Measurements from ENCODE around the gene HDC.

HDC gene

DNA sequence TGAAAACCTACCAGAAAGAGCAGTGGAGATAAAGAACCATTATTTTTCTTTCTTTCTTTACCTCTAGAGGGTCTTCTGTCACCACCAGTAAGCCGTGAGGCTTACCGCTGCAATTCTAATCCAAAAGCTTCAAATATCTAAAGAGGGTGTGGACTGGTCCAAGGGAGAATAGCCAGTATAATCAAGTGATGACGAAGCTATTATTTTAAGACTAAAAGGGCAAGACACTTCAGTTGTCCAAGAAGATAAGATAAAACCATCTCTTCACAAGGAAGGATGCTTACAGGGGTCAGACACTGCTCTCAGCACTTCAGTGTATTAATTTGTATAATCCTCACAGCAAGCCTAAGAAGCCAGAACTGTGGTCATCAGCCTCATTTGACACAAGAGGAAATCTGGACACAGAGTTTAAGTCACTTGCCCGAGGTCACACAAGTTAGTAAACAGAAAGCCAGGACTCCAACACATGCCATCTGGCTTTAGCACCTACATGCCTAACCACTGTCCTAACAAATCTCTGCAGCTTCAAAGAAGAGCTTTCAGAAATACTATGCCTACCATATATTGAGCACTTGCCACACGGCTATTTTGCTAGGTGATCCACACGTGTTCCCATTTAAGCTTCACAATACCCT, 14.6 kb downstream of the HDC start:
- no peak for TF ChIP-seq SUZ12 (IDR thresholded peaks at IDR 0.05)
- no peak for TF ChIP-seq NFRKB (IDR thresholded peaks at IDR 0.05)
- CTCF ChIA-PET, result no interaction called here
- POLR2A ChIA-PET, result no interaction called here
- DNase-seq (ENCODE audit: extremely low spot score), result no peak

DNA sequence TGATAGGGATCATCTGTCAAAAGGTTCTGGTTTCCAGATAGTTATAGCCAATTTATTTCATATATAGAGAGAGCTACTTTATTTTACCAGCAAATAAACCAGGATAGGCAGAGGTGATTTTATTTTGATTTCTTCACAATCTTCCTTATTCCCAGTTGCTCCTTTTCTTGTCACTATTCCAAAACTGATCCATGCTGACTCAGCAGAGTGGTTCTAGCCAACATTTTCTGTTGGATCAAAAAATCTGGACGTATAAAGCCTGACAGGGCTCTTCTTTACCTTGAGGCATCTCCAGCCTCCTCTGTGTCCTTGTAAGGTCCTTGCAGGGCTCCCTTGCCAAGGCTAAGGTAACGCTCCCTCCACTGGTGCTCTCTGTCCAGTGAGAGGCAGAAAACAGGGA, 15.8 kb downstream of the HDC start:
- no peak for DNase-seq (ENCODE audit: extremely low spot score)
- POLR2A ChIA-PET, result no interaction called here
- TF ChIP-seq LEF1 (IDR thresholded peaks at IDR 0.05; ENCODE audit: borderline replicate concordance) (no peak), ELF4 (IDR thresholded peaks at IDR 0.05) (no peak), FOXK2 (IDR thresholded peaks at IDR 0.05) (no peak)
- CTCF ChIA-PET, result no interaction called here

DNA sequence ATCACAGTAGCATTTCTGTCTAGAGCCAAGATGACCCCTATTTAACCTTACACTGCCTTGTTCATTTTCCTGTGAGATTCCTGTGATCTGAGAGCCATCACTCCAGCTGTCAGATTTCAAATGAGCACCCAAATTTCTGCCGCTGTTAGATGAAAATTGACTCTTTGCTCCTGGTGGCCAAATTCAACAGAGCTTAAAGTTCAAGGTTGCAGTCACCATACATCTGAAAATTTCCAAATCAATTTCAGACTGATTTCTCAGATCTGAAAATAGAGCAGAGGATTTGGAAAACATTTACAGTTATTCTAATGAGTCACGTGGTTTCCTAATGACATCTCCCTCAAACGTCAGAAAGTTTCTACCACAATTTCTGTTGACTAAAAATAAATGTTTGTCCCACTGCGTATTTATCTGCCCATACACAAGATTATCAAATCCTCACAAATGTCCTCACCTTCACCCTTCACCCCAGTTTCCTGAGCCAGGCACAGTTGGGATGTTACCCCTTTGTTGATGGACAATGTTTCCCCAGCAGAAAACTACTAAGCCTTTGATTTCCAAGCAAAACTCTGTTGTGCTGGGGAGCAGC, 16.4 kb downstream of the HDC start:
- ChIA-PET POLR2A (no interaction called here), CTCF (interaction anchor here (0.8 kb wide), 1 partner anchor 101 kb away, joined by 4 read pairs; no protein-coding TSS in a partner anchor)
- TF ChIP-seq ZNF384 (IDR thresholded peaks at IDR 0.05) (no peak), LEF1 (IDR thresholded peaks at IDR 0.05; ENCODE audit: borderline replicate concordance) (no peak), ELF4 (IDR thresholded peaks at IDR 0.05) (no peak), FOXM1 (IDR thresholded peaks at IDR 0.05; ENCODE audit: borderline replicate concordance) (no peak), SUZ12 (IDR thresholded peaks at IDR 0.05) (no peak), L3MBTL2 (conservative IDR thresholded peaks at IDR 0.05) (no peak), TARDBP (IDR thresholded peaks at IDR 0.05) (no peak)
- DNase-seq (ENCODE audit: extremely low spot score), result no peak

DNA sequence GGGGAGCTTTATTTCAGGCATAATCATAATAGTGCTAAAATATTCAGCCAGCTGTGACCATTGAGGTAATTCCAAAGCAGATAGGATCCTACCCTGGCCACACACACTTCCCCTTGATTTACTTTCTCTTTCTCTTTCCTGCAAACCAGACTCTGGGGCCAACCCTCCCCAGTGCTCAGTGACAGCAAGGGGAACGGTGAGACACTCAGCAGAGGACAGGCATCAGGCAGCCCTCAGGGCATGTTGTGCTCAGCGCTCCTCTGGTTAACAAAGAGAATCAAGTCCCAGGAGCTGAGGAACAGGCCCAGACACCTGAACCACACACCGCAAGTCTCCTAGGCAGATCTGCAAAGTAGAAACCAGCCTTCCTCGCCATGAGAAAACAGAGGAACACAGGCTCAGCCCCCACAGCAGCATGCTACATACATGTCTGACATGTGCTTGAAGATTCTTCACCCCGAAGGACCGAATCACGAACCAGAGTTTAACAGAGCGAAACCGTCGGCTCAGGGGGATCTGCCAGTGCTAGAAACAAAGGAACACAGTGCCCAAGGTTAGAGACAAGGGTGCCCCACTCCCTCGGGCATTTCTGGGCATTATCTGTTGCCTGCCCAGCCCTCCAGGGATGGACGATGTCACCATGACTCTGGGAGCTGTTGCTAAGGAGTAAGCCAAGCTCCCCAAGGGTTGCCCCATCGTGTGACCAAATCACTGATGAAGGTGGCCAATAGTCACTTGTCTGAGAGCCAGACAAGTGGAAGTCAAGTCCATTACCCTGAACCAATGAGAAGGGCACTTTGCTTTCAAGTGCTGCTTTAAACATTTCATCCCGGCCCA, 17.5 kb downstream of the HDC start:
- no peak for TF ChIP-seq LEF1 (IDR thresholded peaks at IDR 0.05; ENCODE audit: borderline replicate concordance)
- TF ChIP-seq FOXK2 (IDR thresholded peaks at IDR 0.05), result no peak
- TF ChIP-seq SUZ12 (IDR thresholded peaks at IDR 0.05), result no peak
- TF ChIP-seq L3MBTL2 (conservative IDR thresholded peaks at IDR 0.05), result no peak
- TF ChIP-seq FOXM1 (IDR thresholded peaks at IDR 0.05; ENCODE audit: borderline replicate concordance), result no peak
- no peak for TF ChIP-seq ELF4 (IDR thresholded peaks at IDR 0.05)
- no peak for TF ChIP-seq FOXA1 (IDR thresholded peaks at IDR 0.05)
- TF ChIP-seq, protein P1, sequence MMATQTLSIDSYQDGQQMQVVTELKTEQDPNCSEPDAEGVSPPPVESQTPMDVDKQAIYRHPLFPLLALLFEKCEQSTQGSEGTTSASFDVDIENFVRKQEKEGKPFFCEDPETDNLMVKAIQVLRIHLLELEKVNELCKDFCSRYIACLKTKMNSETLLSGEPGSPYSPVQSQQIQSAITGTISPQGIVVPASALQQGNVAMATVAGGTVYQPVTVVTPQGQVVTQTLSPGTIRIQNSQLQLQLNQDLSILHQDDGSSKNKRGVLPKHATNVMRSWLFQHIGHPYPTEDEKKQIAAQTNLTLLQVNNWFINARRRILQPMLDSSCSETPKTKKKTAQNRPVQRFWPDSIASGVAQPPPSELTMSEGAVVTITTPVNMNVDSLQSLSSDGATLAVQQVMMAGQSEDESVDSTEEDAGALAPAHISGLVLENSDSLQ (IDR thresholded peaks at IDR 0.05), result no peak
- TF ChIP-seq CTBP1 (IDR thresholded peaks at IDR 0.05; ENCODE audit: borderline replicate concordance), result no peak
- TF ChIP-seq BHLHE40 (IDR thresholded peaks at IDR 0.05; ENCODE audit: borderline replicate concordance), result no peak
- no peak for TF ChIP-seq NFRKB (IDR thresholded peaks at IDR 0.05)
- TF ChIP-seq TARDBP (IDR thresholded peaks at IDR 0.05), result no peak
- no peak for TF ChIP-seq HDGF (IDR thresholded peaks at IDR 0.05; ENCODE audit: borderline replicate concordance)
- no peak for TF ChIP-seq ZNF384 (IDR thresholded peaks at IDR 0.05)
- no peak for TF ChIP-seq ARNT (IDR thresholded peaks at IDR 0.05)
- TF ChIP-seq SP1 (IDR thresholded peaks at IDR 0.05), result no peak
- DNase-seq (ENCODE audit: extremely low spot score), result no peak
- CTCF ChIA-PET, result interaction anchor here (0.8 kb wide), 1 partner anchor 100 kb away, joined by 4 read pairs; no protein-coding TSS in a partner anchor
- POLR2A ChIA-PET, result no interaction called here

DNA sequence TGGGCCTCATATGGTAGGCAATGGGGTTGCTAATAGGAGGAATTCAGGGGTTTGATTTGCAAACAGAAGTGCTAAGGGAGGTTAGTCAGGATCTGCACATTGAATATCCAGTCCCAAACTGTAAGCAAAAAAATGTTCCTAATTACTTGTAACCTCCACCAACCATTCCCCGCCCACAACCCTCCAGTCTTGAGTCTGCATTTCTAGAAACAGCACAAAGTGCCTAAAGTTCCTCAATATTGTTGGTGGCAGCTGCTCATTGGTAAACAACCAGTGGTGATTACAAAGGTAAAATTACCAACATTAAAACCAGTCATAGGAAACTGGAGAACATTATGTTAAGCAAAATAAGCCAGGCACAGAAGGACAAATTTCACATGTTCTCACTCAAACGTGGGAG, 18.9 kb downstream of the HDC start:
- no peak for DNase-seq (ENCODE audit: extremely low spot score)
- ChIA-PET POLR2A (no interaction called here), CTCF (no interaction called here)
- TF ChIP-seq LEF1 (IDR thresholded peaks at IDR 0.05; ENCODE audit: borderline replicate concordance), result no peak
- TF ChIP-seq HDGF (IDR thresholded peaks at IDR 0.05; ENCODE audit: borderline replicate concordance), result no peak
- no peak for TF ChIP-seq BHLHE40 (IDR thresholded peaks at IDR 0.05; ENCODE audit: borderline replicate concordance)
- no peak for TF ChIP-seq NFRKB (IDR thresholded peaks at IDR 0.05)

DNA sequence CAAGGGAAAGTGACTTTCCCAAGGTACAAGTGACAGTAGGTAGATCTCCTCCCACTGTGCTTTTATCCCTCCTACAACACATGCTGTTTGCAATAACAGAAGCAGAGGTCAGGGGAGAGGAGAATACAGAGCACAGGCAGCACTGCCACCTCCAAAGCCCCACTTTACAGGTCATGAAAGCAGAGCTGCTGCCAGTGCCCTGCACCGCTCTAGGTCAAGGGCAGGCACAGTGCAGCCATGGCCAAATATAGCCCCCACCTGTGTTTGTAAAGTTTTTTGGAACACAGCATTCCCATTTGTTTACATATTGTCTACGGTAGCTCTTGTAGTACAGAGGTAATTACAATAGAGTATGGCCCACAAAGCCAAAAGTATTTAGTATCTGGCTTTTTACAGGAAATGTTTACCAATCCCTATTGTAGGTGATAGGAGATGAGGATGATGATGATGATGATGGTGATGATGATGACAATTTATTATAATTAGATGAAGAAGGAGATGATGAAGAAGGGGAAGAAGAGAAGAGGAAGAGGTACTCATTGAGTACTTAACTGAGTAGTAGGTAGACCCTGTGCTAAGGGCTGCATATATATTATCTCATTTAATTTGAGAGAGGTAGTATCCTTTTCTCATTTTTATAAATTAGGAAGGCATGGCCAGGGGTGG, 20.4 kb downstream of the HDC start:
- POLR2A ChIA-PET, result no interaction called here
- CTCF ChIA-PET, result no interaction called here
- TF ChIP-seq FOXA1 (IDR thresholded peaks at IDR 0.05) (no peak), SP1 (IDR thresholded peaks at IDR 0.05) (no peak), L3MBTL2 (conservative IDR thresholded peaks at IDR 0.05) (no peak), HDGF (IDR thresholded peaks at IDR 0.05; ENCODE audit: borderline replicate concordance) (no peak), NFRKB (IDR thresholded peaks at IDR 0.05) (no peak), ELF4 (IDR thresholded peaks at IDR 0.05) (no peak), BHLHE40 (IDR thresholded peaks at IDR 0.05; ENCODE audit: borderline replicate concordance) (no peak), SUZ12 (IDR thresholded peaks at IDR 0.05) (no peak), ARNT (IDR thresholded peaks at IDR 0.05) (no peak), CTBP1 (IDR thresholded peaks at IDR 0.05; ENCODE audit: borderline replicate concordance) (no peak), TARDBP (IDR thresholded peaks at IDR 0.05) (no peak), LEF1 (IDR thresholded peaks at IDR 0.05; ENCODE audit: borderline replicate concordance) (no peak)
- no peak for DNase-seq (ENCODE audit: extremely low spot score)

DNA sequence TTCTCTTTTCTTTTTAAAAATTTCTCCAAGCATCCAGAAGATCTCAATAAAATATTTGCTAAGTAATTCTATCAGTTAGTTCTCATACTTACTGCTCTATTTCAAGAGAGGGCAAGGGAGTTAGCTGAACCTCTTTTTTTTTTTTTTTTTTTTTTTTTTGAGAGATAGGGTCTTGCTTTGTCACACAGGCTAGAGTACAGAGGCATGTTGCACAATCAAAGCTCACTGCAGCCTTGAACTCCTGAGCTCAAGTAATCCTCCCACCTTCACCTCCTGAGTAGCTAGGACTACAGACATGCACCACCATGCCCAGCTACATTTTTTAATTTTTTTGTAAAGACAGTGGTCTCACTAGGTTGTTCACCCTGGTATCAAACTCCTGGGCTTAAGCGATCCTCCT, 21.4 kb downstream of the HDC start:
- ChIA-PET CTCF (no interaction called here), POLR2A (no interaction called here)
- no peak for TF ChIP-seq HDGF (IDR thresholded peaks at IDR 0.05; ENCODE audit: borderline replicate concordance)
- no peak for DNase-seq (ENCODE audit: extremely low spot score)
